ENCODE measurements around the gene TBC1D5.
A peak's percentile ranks its signal among the peaks of the same experiment; 100 is the strongest.
"Not testable (repeated sequence)": the region's sequence is repeated elsewhere in the genome, so short reads cannot be mapped to it uniquely, and the experiment has no call there.

The TBC1D5 gene

DNA sequence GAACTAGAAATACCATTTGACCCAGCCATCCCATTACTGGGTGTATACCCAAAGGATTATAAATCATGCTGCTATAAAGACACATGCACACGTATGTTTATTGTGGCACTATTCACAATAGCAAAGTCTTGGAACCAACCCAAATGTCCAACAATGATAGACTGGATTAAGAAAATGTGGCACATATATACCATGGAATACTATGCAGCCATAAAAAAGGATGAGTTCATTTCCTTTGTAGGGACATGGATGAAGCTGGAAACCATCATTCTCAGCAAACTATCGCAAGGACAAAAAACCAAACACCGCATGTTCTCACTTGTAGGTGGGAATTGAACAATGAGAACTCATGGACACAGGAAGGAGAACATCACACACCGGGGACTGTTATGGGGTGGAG is 210.0 kb downstream of the TBC1D5 start:
- DNase-seq: not testable (repeated sequence)

DNA sequence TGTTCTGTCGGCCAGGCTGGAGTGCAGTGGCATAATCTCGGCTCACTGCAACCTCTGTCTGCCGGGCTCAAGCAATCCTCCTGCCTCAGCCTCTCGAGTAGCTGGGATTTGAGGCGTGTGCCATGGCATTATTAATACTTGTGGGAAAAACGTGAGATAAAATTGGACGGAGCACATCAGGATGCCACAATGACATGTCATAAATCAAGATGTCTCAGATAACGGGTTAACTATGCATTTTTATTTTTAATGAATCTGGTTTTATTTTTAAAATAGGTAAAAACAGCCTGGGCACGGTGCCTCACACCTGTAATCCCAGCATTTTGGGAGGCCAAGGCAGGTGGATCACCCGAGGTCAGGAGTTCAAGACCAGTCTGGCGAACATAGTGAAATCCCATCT is 212.8 kb downstream of the TBC1D5 start:
- no peak for DNase-seq

DNA sequence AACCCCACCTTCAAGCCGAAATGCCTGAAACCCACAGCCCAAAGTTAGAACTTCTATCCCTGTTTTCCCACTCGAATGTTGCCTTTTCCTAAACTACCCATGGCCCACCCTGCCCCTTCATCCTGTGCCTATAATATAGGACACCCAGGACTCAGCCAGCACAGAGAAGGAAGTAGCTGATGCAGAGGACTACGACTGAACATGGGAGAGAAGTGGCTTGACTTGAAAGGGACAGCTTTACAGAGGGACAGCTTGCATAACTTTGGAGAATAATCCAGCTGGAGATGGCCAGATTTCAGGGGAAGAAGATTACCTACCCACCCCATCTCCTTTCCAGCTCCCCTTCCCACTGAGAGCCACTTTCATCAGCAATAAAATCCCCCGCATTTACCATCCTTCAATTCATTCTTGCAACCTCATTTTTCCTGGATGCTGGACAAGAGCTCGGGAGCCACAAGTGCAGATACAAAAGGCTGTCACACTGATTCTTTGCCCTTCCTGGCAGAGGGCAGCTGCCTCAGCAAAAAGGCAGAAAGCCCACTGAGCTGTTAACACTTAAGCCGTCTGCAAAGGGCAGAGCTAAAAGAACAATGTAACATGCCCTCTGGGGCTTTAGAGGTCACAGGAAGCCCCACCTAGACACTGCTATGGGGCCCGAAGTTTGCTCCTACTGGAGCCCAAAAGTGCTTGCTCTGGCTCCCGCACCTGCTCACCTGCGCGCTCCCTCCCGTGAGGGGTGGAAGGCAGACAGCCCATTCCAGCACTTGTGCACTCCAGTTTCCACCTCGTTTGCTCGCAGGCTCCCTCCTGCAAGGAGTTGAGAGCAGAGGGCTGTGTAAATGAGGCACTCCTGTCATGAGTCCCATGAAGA is 224.0 kb downstream of the TBC1D5 start:
- DNase-seq: no peak

DNA sequence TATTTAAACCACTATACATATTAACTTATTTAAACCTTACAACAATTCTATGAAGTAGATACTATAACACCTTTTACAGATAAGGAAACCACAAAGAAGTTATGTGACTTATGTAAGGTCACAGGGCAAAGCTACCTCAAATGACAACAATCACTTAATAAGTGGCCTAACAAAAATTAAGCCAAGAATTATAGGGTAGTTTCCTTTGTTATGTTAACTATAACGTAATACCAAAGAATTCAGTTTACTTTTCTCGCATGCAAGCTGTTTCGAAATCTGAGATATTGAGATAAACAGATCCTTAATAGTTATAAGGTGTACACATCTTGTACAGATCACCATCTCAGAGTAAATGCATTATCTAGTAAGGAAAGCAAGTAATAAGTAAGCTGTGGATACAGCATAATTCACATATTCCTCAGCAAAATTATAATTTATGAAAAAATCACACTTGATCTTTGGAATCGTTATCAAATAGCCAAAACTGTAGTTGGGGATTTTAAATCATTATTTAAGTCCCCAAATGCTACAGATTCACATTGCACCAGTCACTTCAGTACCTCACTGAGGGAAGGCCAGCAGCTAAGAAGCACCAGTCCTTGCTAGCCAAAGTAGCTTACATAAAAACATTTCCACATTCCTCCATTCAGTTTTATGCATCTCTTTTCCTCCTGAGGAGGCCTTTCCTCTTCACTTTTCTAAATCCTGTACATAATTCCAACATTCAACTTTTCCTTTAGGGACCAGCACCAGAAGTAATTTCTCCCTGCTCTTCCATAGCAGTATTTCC is 226.8 kb downstream of the TBC1D5 start:
- DNase-seq: no peak

DNA sequence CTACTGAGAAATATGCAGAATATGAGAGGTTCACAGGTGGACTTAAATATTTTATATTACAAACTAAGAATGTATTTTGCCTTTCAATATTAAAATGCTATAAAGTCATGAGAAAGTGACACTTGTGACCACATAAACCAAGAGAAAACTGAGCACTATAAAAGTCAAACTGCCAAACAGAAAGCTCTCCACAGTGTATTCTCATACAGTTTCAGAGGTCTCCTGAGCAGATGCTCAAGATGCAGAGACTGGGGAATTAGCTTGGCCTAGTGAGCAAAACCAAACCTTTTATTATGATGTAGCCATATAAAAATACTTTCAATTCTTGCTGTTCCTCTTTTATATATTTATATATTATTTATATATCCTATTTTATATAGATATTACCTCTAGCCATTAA is 227.8 kb downstream of the TBC1D5 start:
- DNase-seq: no peak

DNA sequence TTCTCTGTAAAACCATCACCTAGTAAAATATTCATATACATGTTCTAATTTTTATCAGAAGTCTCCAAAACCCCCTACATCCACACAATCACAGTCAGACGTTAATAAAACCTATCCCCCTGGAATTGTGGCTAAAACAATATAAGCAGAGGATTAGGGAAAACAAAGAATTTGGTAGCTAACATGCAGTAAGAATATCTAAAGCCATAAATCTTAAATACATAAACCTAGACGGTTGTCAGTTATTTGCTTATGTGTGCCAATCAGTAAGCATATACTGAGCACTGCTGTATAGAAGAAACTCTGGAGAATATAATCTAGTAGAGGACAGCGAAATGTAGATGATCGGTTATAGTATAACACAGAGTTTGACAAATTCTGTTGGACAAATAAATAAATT is 232.2 kb downstream of the TBC1D5 start:
- DNase-seq: no peak

DNA sequence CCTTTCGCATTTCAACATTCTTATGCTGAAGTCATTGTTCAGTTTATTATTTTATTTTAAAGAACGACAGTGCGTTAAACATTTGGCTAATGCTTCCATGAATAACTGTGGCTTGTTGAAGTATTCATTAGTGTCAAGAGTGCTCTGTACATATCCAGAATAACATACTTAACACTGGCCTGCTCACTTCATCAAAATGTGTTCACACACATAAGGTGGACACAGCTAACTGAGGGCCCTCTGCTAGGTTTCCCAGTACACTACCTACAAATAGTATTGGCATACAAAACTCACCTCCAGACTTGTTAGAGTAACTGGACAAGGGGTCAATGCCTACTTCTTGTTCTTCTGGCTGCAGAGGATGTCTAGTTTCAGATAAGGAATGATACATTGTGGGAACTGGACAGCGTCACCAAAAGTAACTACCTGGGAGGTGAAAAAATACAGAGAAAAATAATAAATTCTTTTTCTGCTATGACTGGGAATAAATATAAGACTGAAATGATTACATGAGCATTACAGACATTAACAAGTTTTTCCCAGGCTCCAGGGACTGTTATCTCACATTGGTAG is 234.2 kb downstream of the TBC1D5 start:
- no peak for DNase-seq

DNA sequence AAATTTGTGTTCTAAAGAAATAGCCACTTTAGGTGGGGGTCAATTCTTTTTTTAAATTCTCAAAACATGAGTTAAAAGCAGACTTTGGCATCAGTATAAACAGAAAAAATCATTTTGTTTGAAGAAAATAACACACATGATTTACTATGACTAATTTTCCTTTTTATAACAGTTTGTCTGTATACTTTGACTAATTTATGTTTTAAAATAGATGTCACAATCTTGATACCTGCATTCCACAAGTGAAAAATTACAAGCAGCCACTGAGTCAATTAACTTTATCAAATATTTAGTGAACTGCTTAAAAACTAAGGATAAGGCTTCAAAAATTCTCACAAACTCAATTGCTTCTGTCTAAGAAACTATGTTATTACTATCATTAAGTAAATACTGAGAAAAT is 235.0 kb downstream of the TBC1D5 start:
- no peak for DNase-seq

DNA sequence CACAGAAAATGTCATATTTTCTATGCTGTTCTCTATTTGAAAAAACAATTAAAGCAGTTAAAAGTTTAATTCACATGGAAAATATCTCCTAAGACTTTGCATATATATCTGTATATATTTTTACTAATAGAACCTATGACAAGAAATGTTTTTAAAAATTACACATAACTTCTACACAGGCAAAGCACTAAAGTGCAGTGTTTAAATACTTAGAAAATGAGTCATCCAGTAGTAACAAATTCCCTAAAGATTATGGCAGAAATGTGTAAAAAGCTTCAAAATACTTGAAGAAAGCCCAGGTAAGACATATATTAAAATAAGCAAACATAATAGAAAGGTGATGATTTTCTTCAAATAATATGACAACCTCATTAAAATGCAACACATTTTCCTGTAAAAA is 236.6 kb downstream of the TBC1D5 start:
- DNase-seq: peak; percentile 48

DNA sequence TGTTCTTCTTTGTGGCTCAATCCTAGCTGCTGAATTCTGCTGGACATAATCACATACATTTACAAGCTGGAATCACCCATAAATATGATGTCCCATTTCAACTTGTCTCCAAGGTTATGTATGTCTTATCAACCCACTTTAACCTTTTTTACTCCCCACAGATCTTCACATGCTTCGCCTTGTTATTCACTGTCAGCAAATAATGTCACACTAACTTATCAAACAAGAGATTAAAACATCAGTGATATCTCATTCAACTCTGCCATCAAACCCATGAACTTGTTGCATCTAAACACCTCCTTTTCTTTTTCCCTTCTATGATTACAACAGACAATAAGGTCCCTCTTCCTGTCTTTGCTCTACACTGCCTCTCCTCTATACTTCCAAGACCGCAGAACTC is 240.7 kb downstream of the TBC1D5 start:
- DNase-seq: no peak

DNA sequence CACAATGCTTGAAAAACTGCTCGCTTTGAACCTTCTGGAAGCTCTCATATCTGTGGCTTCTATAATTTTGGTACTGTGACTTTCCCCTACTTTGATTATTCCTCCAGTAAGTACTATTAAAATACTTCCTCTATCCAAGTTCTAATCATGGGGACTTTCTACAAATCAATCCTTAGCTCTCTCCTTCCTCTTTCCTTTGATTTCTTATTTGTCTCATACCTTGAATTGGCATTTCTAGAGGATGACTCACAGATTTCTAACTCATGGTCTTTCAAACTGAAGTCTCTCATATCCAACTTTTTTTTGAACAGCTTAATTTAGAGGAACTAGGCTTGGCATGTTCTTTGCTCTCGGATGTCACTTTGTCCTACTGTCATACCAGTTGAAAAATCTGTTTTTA is 241.8 kb downstream of the TBC1D5 start:
- peak; percentile 14 for DNase-seq

DNA sequence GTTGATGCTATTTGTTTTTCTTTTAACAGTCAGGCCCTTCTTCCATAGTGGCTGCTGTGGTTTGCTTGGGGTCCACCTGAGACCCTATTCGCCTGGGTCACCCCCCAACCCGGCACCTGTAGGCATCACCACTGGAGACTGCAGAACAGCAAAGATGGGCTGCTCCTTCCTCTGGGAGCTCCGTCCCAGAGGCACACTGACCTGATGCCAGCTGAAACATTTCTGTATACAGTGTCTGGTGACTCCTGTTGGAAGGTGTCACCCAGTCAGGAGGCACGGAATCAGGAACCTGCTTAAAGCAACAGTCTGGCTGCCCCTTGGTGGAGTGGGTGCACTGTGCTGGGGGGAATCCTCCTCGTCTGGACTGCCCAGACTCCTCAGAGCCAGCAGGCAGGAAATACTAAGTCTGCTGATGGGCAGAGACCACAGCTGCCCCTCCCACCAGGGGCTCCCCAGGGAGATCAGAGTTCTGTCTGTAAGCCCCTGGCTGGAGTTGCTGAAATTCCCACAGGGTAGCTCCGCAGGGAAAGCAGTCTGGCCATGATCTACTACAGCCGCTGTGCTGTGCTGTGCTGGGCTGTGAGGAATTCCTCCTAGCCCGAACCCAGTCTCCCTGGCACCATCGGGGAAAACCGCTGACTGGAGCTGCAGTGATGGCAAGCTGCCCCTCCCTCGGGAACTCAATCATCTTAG is 248.2 kb downstream of the TBC1D5 start:
- no peak for DNase-seq

DNA sequence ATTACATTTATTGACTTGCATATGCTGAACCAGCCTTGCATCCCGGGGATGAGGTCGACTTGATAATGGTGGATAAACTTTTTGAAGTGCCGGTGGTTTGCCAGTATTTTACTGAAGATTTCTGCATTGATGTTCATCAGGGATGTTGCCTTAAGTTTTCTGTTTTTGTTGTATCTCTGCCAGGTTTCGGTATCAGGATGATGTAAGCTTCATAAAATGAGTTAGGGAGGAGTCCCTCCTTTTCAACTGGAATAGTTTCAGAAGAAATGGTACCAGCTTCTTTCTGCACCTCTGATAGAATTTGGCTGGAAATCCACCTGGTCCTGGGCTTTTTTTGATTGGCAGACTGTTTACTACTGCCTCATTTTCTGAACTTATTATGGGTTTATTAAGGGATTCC is 250.8 kb downstream of the TBC1D5 start:
- peak; percentile 56 for DNase-seq

DNA sequence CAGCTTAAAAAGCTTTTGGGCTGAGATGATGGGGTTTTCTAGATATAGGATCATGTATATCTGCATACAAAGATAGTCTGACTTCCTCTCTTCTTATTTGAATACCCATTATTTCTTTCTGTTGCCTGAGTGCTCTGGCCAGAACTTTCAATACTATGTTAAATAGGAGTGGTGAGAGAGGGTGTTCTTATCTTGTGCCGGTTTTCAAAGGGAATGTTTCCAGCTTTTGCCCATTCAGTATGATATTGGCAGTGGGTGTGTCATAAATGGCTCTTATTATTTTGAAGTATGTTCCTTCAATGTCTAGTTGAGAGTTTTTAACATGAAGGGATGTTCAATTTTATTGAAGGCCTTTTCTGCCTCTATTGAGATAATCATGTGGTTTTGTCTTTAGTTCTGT is 251.2 kb downstream of the TBC1D5 start:
- not testable (repeated sequence) for DNase-seq

DNA sequence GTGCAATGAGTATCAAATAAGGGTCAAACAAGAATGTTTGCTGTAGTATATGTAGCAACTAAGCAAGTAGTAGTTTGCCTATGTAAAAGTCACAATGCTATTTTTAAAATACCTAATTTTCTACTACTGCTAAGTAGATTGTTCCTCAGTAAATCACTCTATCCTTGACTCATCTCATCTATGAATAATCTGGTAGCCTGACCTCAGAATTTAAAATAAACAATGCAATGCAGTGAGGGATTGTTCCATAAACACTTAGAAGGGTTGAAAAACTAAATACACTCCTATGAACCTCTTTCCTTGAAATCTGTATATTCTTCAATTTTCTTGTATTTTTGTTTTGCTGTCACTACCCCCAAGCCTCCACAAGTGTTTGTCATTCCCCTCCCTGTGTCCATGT is 253.3 kb downstream of the TBC1D5 start:
- DNase-seq: peak; percentile 10

DNA sequence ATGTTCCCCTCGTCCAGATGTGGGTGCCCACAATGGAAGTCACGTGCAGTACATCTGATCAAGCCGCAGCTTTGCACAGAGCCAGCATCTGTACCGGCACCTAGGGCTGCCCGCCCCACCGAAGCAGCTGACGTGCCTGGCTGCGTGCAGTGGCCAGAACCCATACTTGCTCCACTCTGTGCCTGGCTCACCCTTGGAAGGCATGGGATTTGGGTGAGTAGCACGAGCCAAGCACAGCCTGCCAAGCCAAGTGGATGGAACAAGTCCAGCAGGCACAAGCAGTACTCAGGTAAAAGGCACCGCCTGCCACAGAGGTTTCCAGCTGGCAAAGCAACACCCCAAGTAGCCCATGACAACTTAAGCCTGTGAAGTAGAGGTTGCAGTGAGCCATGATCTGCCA is 261.3 kb downstream of the TBC1D5 start:
- DNase-seq: no peak

DNA sequence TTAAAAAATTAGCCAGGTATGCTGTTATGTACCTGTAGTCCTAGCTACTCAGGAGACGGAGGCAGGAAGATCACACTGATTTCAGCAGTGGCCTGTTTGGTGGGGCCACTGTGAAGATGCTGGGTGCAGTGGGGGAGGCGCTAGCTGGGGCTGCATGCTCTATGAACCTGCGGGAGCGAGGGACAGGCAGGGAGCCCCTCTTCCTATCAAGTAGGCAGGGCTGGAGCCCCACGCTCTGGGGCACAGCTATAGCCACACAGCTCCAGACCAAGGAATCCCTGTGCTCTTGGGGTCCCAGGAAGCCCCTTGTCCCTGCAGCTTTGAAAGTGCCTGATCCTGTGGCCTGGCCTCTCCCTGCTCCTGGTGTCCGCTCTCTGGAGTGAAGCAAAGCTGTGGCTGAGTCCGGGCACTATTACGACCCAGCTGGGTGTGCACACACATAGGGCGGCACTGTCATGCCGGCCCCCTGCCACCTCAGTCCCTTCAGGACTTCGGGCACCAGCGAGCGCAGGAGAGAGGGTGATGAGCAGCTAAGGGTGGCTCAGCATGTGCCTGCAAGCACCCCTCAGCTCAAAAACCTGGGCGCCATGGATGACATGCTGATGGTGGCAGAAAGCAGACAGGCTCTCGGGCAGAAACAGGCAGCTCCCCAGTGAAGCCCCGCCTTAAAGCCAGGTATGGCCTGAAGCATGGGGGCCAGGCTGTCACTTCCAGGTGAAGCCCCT is 262.6 kb downstream of the TBC1D5 start:
- no peak for DNase-seq

DNA sequence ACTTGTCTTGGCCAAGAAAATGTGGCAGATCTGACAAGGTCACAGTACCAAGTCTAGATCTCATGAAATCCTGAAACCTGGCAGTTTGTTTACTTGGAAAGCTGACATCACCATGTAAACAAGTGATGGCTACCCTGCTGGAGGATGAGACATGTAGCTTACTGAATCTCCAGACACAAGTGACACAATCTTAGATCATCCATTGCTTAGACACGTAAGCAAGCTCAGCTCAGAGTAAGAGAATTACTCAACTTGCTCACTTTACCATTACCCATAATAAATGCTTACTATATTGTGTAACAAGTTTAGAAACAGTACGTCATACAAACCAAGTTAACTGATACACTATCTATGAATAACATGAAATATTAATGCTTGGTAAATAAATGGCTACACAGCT is 263.8 kb downstream of the TBC1D5 start:
- DNase-seq: peak; percentile 52

DNA sequence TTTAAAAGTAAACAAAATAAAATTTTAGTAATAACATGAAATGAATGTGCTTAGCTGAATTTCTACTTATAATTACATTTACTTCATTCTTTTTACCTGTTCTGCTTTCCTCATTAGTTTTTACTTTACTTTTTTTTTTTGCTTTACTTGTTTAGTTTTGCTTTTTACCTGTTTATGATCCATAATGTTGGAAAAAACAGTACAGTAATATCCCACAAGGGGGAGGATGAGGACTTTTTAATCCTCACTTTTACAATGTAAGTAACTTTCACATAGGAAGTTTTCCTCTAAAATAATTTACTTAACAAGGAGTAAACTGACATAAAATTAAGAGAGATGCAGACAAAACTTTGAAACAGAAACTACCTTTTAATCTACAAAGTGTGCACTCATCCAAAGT is 268.7 kb downstream of the TBC1D5 start:
- no peak for DNase-seq

DNA sequence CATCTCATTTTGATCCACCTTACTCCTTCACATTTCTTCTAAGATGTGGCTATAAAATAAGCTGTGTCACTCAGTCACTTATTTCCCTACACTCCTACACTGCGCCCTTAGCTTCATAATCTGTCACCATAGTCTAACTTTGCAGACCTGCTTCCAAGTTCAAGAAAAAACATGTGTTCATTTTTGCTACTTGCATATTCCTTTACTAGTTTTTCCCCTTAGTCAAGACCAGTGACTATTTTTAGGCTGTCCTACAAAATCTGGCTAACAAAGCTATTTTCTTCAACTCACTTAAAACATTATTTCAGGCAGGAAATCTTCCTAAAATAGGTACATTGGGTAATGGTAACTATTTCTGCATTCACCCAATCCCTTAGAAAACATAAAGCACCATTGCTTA is 272.5 kb downstream of the TBC1D5 start:
- no peak for DNase-seq

DNA sequence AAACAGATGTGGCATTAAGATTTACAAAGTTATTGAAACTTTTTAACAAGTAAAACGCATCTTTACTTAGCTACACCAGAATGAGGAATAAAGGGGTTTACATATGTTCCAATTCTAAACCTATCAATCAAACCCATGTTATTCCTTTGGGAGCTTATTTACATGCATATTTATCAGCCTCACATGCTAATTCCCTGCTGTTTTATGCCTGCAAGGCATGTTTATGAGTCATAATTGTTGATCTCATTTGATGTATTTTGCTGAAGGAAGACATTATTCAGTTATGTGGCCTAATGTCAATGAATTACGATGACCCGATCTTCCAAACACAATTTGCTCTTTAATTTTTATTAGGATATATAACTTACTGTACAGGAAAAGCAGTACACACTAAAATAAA is 272.9 kb downstream of the TBC1D5 start:
- peak; percentile 46 for DNase-seq

DNA sequence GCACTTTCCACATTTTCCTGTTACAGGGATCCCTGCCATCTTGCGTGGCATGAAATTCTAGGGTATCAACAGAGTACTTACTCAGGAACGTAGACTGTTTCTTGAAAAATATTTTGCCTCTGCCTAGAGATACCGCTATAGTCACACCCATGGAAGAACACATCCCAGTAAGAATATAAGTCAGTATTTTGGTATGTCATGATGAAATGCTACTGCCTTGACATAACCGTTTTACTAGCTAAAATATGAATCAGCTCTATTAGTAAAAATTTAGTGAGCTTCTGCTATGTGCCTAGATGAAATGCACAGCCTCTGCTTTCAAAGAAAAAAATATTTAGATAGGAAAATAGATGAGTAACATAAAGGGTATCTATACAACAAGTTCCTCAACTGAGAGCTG is 276.4 kb downstream of the TBC1D5 start:
- peak; percentile 20 for DNase-seq
